Measurements from ENCODE around the gene KRT13.

DNA sequence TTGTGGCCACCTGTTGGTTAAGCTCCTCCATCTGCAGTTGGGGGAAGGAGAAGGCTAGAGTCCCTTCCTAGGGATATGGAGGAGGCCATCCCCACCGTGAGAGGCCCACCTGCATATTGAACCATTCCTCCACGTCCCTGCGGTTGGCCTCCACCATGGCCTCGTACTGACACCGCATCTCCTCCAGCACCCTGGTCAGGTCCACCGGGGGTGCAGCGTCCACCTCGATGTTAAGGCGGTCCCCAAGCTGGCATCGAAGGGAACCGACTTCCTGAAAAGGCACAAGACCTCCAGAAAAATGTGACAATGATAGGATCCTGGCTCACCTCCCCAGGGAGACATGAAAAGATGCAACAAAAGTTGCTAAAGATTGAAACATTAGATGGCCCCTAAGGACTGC is 41.2 kb downstream of the KRT13 start:
- TF ChIP-seq, protein P1, sequence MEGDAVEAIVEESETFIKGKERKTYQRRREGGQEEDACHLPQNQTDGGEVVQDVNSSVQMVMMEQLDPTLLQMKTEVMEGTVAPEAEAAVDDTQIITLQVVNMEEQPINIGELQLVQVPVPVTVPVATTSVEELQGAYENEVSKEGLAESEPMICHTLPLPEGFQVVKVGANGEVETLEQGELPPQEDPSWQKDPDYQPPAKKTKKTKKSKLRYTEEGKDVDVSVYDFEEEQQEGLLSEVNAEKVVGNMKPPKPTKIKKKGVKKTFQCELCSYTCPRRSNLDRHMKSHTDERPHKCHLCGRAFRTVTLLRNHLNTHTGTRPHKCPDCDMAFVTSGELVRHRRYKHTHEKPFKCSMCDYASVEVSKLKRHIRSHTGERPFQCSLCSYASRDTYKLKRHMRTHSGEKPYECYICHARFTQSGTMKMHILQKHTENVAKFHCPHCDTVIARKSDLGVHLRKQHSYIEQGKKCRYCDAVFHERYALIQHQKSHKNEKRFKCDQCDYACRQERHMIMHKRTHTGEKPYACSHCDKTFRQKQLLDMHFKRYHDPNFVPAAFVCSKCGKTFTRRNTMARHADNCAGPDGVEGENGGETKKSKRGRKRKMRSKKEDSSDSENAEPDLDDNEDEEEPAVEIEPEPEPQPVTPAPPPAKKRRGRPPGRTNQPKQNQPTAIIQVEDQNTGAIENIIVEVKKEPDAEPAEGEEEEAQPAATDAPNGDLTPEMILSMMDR (IDR thresholded peaks at IDR 0.05): no peak
- no peak for TF ChIP-seq POLR2A (IDR thresholded peaks at IDR 0.05)
